Lower leg skin (tissue), 3 donors: ENCODE measurements around the gene PLCH2.

Experiments
- POLR2A ChIP-seq, 2 donors: fragments of 450-650 bp; IDR thresholded peaks; one replicate each; pipeline ENCODE4 v1.6.1; 2016 to 2017; ENCODE audit warnings: antibody characterized with exemption in 2 of 2, mild to moderate bottlenecking in 1 of 2, moderate library complexity in 1 of 2
- TF ChIP-seq, protein P1 (sequence below), 3 donors: fragments of 450-650 bp; IDR thresholded peaks; one replicate each; pipeline ENCODE4 v1.5.1; 2016; ENCODE audit warnings: antibody characterized with exemption in 3 of 3, mild to moderate bottlenecking in 3 of 3, moderate library complexity in 2 of 3

DNA sequence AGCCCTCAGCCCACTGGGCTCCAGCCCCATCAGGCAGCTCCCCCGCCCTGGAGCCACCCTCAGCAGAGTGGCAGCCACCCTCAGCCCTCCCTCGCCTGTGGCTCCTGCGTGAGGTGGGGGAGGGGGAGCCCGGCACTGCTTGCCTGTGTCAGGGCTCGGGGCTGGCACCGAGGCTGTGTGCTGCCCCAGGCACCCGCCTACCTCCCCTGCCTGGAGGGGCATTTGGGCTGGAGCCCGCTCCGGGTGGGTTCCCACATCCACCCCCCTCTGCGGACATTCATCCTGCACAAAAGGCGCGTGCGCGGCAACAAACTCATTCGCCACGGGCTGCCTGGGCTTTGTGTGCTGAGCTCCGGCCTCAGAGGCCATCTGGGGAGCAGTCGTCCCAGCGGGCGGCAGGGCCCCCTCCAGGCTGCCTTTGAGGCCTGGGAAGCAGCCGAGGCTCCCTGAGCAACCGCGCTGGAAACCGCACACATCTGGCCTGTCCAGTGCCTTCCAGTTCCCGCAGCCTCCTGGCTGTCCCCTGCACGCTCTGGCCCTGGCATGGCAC is 67.5 kb downstream of the PLCH2 start:
- TF ChIP-seq, protein P1, sequence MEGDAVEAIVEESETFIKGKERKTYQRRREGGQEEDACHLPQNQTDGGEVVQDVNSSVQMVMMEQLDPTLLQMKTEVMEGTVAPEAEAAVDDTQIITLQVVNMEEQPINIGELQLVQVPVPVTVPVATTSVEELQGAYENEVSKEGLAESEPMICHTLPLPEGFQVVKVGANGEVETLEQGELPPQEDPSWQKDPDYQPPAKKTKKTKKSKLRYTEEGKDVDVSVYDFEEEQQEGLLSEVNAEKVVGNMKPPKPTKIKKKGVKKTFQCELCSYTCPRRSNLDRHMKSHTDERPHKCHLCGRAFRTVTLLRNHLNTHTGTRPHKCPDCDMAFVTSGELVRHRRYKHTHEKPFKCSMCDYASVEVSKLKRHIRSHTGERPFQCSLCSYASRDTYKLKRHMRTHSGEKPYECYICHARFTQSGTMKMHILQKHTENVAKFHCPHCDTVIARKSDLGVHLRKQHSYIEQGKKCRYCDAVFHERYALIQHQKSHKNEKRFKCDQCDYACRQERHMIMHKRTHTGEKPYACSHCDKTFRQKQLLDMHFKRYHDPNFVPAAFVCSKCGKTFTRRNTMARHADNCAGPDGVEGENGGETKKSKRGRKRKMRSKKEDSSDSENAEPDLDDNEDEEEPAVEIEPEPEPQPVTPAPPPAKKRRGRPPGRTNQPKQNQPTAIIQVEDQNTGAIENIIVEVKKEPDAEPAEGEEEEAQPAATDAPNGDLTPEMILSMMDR (IDR thresholded peaks at IDR 0.05) = no peak
- no peak for TF ChIP-seq POLR2A (IDR thresholded peaks at IDR 0.05)
